Upper lobe of right lung (tissue), 1 donor: ENCODE measurements around the gene CPLX1. TPM values are rescaled to one million over a fixed set of nuclear protein-coding genes. Genes with fewer than 3 reads are reported as not detected.

Source experiments
- ATAC-seq: fragments of 200-7000 bp; cut with Tn5 transposase; one replicate; pipeline ENCODE4 v1.9.1; 2020; ENCODE audit warnings: mild to moderate bottlenecking, moderate library complexity
- DNase-seq: peaks from one replicate; pipeline ENCODE4 v3.0.0-alpha.2; 2020
- H3K27ac ChIP-seq: fragments of 200-600 bp; one replicate; pipeline ENCODE4 v1.8.0; 2022
- H3K27me3 ChIP-seq: fragments of 200-600 bp; one replicate; pipeline ENCODE4 v1.8.0; 2022; ENCODE audit warnings: mild to moderate bottlenecking
- H3K36me3 ChIP-seq: fragments of 200-600 bp; one replicate; pipeline ENCODE4 v1.8.0; 2022
- H3K4me1 ChIP-seq: fragments of 200-600 bp; one replicate; pipeline ENCODE4 v1.8.0; 2022
- H3K4me3 ChIP-seq: fragments of 200-600 bp; one replicate; pipeline ENCODE4 v1.8.0; 2022; ENCODE audit warnings: mild to moderate bottlenecking
- H3K9me3 ChIP-seq: fragments of 200-600 bp; one replicate; pipeline ENCODE4 v1.8.0; 2022
- intact Hi-C: fragments of 100-400 bp; cut with DNase I; formaldehyde crosslinking; loops from one replicate; pipeline ENCODE4 v1.11.0; 2022
- total RNA-seq: library from RNA; stranded (reverse); fragmentation: NEBNext Ultra II Directional; extraction: Animal tissue kit (Norgen Biotek cat#: 25700); gene quantifications from one replicate; pipeline ENCODE4 v1.2.1, GENCODE V29; 2021
- TF ChIP-seq, protein P1 (sequence below): fragments of 200-600 bp; IDR thresholded peaks from one replicate; pipeline ENCODE4 v1.8.0; 2022; ENCODE audit warnings: antibody characterized with exemption
- donor health status: DM: no; HTN: yes; CAD: no; lungs with severe emphysema.

CPLX1 gene
- total RNA-seq, 1 donor from 2014 or later = 5.2 TPM

DNA sequence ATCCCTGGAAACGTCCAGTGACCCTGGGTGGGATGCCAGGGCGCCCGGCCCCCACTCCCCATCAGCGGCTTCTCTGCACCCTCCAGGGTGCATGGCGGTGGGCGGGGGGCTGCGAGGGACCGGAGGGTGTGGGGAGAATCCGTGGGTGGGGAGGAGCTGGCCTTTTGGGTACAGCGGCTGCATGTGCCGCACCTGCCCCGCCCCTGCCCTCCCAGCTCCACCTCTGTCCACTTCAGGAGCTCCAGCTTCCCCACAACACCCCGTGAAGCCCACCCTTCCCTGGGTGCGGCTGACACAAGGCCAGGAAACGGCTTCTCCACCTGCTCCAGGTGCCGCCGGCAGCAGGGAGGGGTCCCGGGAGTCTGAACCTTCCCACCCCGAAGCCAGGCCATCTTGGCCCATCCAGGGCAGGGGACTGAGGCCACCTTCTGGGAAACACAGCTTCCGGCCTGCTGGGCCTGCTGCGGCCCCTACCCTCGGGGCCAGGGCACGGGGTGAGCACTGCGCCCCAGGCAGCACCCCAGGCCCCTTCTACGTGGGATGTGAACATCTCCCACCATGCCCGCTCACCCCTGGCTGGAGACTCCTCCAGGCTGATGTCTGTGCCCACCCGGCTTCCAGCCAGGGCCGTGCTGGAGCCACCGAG, 34.6 kb downstream of the CPLX1 start:
- no peaks in the 10 kb centered on the region for H3K9me3 ChIP-seq
- peaks cover 12% of the 10 kb centered on the region for H3K4me1 ChIP-seq
- peaks cover 66% of the 10 kb centered on the region for H3K27me3 ChIP-seq
- no peaks in the 10 kb centered on the region for H3K36me3 ChIP-seq
- intact Hi-C loops = no loop called here
- no peak for DNase-seq
- no peak overlapping the region for H3K27ac ChIP-seq
- H3K4me3 ChIP-seq = no peak overlapping the region
- TF ChIP-seq, protein P1, sequence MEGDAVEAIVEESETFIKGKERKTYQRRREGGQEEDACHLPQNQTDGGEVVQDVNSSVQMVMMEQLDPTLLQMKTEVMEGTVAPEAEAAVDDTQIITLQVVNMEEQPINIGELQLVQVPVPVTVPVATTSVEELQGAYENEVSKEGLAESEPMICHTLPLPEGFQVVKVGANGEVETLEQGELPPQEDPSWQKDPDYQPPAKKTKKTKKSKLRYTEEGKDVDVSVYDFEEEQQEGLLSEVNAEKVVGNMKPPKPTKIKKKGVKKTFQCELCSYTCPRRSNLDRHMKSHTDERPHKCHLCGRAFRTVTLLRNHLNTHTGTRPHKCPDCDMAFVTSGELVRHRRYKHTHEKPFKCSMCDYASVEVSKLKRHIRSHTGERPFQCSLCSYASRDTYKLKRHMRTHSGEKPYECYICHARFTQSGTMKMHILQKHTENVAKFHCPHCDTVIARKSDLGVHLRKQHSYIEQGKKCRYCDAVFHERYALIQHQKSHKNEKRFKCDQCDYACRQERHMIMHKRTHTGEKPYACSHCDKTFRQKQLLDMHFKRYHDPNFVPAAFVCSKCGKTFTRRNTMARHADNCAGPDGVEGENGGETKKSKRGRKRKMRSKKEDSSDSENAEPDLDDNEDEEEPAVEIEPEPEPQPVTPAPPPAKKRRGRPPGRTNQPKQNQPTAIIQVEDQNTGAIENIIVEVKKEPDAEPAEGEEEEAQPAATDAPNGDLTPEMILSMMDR = no peak
- ATAC-seq = no peak

DNA sequence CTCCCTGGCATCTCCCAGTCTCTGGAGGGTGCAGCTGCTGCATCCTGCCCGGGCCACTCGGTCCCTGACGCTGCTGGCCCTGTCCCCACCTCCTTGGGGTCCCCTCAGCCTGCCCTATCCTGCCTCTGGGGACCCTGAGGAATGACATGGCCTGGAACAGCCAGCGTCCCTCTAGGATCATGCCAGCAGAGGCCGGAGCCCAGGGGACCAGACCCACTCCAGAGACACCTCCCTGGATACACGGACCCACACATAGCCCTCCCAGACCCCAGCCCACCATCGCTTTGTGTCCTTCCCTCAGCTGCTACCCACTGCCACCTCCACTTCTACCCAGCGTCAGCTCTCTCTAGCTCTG, 35.5 kb downstream of the CPLX1 start:
- Histone ChIP-seq H3K9me3 (no peaks in the 10 kb centered on the region), H3K27me3 (peaks cover 66% of the 10 kb centered on the region), H3K27ac (no peak overlapping the region), H3K4me1 (peaks cover 21% of the 10 kb centered on the region), H3K4me3 (no peak overlapping the region), H3K36me3 (no peaks in the 10 kb centered on the region)
- no peak for DNase-seq
- intact Hi-C loops = no loop called here
- no peak for ATAC-seq
- TF ChIP-seq, protein P1 = no peak

DNA sequence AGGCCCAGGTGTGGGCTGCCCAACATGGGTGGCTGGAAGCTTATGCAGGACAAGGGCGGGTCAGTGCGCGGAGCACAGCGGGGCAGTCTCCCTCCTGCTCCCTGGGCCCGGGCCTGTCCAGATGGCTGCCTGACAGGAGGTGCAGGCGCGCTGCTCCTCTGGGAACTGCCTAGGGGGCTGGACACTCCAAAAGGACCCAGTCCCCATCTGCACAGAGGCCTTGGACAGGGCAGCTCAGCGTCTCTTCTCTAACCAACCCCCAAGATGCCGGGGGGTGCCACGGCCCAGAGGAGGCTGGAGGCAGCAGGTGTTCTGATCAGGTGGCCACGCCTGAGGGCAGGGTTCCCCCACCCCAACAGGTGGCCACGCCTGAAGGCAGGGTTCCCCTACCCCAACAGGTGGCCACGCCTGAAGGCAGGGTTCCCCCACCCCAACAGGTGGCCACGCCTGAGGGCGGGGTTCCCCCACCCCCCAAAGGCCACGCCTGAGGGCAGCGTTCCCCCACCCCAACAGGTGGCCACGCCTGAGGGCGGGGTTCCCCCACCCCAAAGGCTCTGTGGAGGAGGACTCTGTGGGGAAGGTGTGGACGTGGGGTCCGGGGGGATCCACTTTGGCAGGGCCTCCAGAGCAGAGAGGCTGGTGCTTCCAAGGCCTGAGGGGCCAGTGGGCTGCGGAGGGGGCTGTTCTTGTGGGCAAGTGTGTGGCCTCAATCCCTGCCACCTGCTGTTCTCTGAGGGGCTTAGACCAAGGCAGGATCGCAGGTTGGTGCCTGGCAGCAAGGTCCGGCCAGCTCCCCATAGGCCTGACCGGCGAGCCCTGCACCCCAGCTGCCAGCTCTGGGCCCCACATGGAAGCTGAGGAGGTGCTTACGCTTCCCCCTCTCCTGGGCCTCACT, 36.1 kb downstream of the CPLX1 start:
- ATAC-seq (no peak), DNase-seq (no peak)
- H3K9me3 ChIP-seq = no peaks in the 10 kb centered on the region
- H3K27ac ChIP-seq = no peak overlapping the region
- peaks cover 66% of the 10 kb centered on the region for H3K27me3 ChIP-seq
- H3K4me1 ChIP-seq = peaks cover 20% of the 10 kb centered on the region
- intact Hi-C loops = no loop called here
- H3K4me3 ChIP-seq = no peak overlapping the region
- TF ChIP-seq, protein P1 = no peak
- no peaks in the 10 kb centered on the region for H3K36me3 ChIP-seq

DNA sequence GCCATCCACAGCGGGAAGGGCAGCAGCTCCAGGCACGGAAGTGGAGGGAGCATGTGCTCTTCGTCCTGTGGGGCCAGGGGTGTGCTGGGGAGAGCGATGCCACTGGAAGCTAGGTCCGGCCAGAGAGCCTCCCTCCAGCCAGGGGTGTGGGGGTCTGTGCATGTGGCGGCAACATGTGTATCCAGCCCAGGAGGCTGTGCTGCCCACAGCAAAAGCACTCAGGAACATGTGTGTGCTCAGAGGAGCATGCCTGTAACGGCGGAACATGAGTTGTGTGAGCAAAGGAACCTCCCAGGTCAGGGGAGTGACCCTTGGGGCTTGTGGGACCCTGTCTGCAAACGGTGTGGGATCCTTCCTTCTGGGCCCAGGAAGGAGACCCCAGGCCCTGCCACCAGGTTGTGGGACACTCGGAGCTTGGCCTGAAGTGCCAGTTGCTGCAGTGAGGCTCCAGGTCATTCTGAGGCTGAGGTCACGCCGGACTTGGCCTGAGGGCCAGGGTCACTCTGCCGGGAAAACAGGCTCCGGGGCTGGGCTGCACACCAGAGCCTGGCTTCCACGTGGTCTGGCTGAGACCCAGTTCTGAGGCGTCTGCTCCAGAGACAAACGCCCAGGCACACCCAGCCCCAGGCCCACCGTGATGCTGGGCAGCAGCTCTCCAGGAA, 37.2 kb downstream of the CPLX1 start:
- no peak for ATAC-seq
- Histone ChIP-seq H3K4me1 (peaks cover 17% of the 10 kb centered on the region), H3K27ac (no peak overlapping the region), H3K9me3 (no peaks in the 10 kb centered on the region), H3K36me3 (no peaks in the 10 kb centered on the region), H3K27me3 (peaks cover 58% of the 10 kb centered on the region), H3K4me3 (no peak overlapping the region)
- TF ChIP-seq, protein P1 = no peak
- DNase-seq = no peak
- intact Hi-C loops = no loop called here

DNA sequence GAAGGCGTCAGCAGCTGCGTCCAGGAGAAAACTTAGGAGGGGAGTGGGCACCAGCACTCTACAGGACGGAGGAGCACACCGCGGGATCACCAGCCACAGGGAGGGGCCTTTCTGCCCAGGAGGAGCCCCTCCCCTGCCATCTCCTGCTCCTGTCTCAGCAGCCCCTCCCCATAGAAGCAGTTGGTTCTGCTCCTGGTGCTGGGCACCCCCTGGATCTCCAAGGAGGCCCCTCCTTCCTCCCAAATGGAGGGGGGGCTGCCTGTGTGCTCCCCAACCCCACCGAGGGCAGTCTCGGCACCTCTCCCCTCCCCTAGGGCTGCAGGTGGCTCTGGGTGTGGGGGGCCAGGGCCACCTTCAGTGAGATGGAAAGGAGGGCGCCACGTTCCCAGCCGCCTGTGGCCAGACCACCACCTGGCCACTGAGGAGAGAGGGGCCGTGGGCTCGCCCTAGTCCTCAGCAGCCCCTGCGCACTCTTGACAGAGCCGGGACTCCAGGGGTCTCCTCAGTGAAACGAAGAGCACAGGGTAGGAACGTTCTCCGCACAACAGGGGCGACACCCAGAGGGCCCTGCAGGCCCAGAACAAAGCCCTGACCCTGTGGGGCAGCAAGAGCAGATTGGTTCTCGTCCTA, 37.8 kb downstream of the CPLX1 start:
- H3K4me3 ChIP-seq = no peak overlapping the region
- H3K27ac ChIP-seq = no peak overlapping the region
- peaks cover 23% of the 10 kb centered on the region for H3K4me1 ChIP-seq
- intact Hi-C loops = no loop called here
- H3K27me3 ChIP-seq = peaks cover 51% of the 10 kb centered on the region
- H3K36me3 ChIP-seq = no peaks in the 10 kb centered on the region
- ATAC-seq = no peak
- TF ChIP-seq, protein P1 = no peak
- no peak for DNase-seq
- H3K9me3 ChIP-seq = no peaks in the 10 kb centered on the region
